ENCODE results near the gene ANAPC15. TPM values are rescaled to one million over a fixed set of nuclear protein-coding genes. Genes with fewer than 3 reads are reported as not detected.

Gene ANAPC15
- total RNA-seq, 2 donors from 2014 or later: 35.5 to 65.6 TPM

DNA sequence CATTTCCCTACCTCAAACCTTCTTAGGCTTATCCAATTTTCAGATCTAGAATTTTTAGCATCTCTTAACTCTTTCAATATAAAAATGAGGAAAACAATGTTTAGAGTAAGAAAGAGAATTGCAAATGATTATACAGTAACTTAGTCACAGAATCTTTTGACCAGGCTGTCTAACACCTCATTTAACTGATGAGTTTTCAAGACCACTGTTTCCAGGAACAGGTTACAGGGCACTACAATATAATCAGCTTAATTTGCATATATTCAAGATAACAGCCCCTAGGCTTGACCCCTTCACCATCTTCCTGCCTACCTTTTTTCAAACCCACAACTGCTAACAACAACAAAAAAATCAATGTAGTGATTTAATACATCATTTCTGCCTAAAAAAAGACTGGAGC, 44.8 kb downstream of the ANAPC15 start:
- Mint-ChIP-seq H3K4me3 (peak overlapping the region; percentile 21), H3K36me3 (ENCODE audit: low read depth) (peaks cover 72% of the 10 kb centered on the region), H3K9me3 (no peaks in the 10 kb centered on the region), H3K27ac (peak overlapping the region; percentile 70), H3K27me3 (no peaks in the 10 kb centered on the region), H3K4me1 (peaks cover 38% of the 10 kb centered on the region)
- ATAC-seq (replicated peaks): peak; percentile 43

GRCh38 chr11:72067266-72067665, 45.2 kb downstream of the ANAPC15 start:
- H3K4me1 Mint-ChIP-seq: peaks cover 34% of the 10 kb centered on the region
- no peak for ATAC-seq (replicated peaks)
- H3K27ac Mint-ChIP-seq: peak overlapping the region; percentile 70
- peak overlapping the region; percentile 21 for H3K4me3 Mint-ChIP-seq
- H3K9me3 Mint-ChIP-seq: no peaks in the 10 kb centered on the region
- peaks cover 71% of the 10 kb centered on the region for H3K36me3 Mint-ChIP-seq (ENCODE audit: low read depth)
- H3K27me3 Mint-ChIP-seq: no peaks in the 10 kb centered on the region

GRCh38 chr11:72066855-72067254, 45.6 kb downstream of the ANAPC15 start:
- Mint-ChIP-seq H3K9me3 (no peaks in the 10 kb centered on the region), H3K27ac (peak overlapping the region; percentile 70), H3K36me3 (ENCODE audit: low read depth) (peaks cover 73% of the 10 kb centered on the region), H3K4me3 (no peak overlapping the region), H3K27me3 (no peaks in the 10 kb centered on the region), H3K4me1 (peaks cover 30% of the 10 kb centered on the region)
- no peak for ATAC-seq (replicated peaks)

- H3K27ac Mint-ChIP-seq: no peak overlapping the region
- peaks cover 58% of the 10 kb centered on the region for H3K36me3 Mint-ChIP-seq (ENCODE audit: low read depth)
- H3K4me3 Mint-ChIP-seq: no peak overlapping the region
- no peaks in the 10 kb centered on the region for H3K9me3 Mint-ChIP-seq
- no peaks in the 10 kb centered on the region for H3K4me1 Mint-ChIP-seq
- no peak for ATAC-seq (replicated peaks)
- no peaks in the 10 kb centered on the region for H3K27me3 Mint-ChIP-seq
Measured at GRCh38 chr11:72061739-72062396, 50.6 kb downstream of the ANAPC15 start.

Other genes with a start within 250 kb of the ANAPC15 start
- gene DEFB131B, start 234.2 kb downstream of the ANAPC15 start, total RNA-seq: not detected
- 10 to 100 TPM; 13.9 to 16.6 TPM for gene XNDC1N, start 184.1 kb downstream of the ANAPC15 start, total RNA-seq
- 10 to 100 TPM; 45.8 to 55.5 TPM for gene RNF121, start 183.6 kb downstream of the ANAPC15 start, total RNA-seq
- gene IL18BP, start 113.8 kb downstream of the ANAPC15 start, total RNA-seq: 10 to 100 TPM; 18.4 to 21.9 TPM
- 100 to 1,000 TPM; 179 to 277 TPM for gene NUMA1, start 32.2 kb downstream of the ANAPC15 start, total RNA-seq
- 1 to 10 TPM; 3.3 to 5.4 TPM for gene LRRC51, start 31.8 kb downstream of the ANAPC15 start, total RNA-seq
- 10 to 100 TPM; 53.4 to 69.1 TPM for gene LAMTOR1, start 9.4 kb downstream of the ANAPC15 start, total RNA-seq
- under 1 TPM in 1 of 2 donors, not detected in 1; 0.26 TPM for gene TOMT, start 6.8 kb downstream of the ANAPC15 start, total RNA-seq
- gene FOLR3, start 23.0 kb upstream of the ANAPC15 start, total RNA-seq: not detected
- not detected for gene FOLR1, start 79.4 kb upstream of the ANAPC15 start, total RNA-seq
- not detected for gene FOLR2, start 104.1 kb upstream of the ANAPC15 start, total RNA-seq
- gene INPPL1, start 112.1 kb upstream of the ANAPC15 start, total RNA-seq: 10 to 100 TPM; 69.3 to 86.6 TPM
- not detected for gene PHOX2A, start 131.5 kb upstream of the ANAPC15 start, total RNA-seq

Measured in activated T-helper 17 cell treated with anti-CD3 and anti-CD28 coated beads, Interleukin-2, amount 50 U/mL, for 72 hours (primary cell).